GM13977 (cell line): ENCODE results near the gene KRTAP25-1.

Experiments used
- DNase-seq: peaks from one replicate; pipeline ENCODE4 v3.0.0; 2012; ENCODE audit warnings: low spot score
- in situ Hi-C: fragments of 300-500 bp; cut with MboI; formaldehyde crosslinking; loops from one replicate; pipeline ENCODE4 v1.12.0; 2022; ENCODE audit warnings: low sequenced_read_pairs, low pct_unique_long_range_greater_than_20kb, mixed read lengths, inconsistent platforms; ENCODE audit not compliant: unreplicated experiment
- TF ChIP-seq, protein P1 (sequence below): IDR thresholded peaks from 2 replicates; pipeline ENCODE4 v1.5.1; 2012; ENCODE audit warnings: mild to moderate bottlenecking, control low read depth; ENCODE audit not compliant: insufficient read depth; ENCODE audit errors: extremely low read depth, missing control alignments

KRTAP25-1 gene, protein sequence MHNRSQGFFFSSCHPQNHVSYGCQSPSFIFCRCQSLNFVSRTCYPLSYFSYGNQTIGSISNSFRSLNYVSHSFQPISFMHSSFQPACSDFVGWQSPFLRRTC

DNA sequence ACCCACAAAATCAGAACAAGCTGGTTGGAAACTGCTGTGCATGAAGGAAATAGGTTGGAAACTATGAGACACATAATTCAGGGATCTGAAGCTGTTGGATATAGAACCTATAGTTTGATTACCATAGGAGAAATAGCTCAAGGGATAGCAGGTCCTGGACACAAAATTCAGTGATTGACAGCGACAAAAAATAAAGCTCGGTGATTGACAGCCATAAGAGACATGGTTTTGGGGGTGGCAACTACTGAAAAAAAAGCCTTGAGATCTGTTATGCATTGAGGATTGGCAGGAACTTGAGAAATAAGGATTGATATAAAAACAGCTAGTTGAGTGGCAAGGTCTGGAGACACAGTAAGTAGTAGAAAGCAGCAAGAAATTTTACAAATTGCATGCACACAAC, at the start of gene KRTAP25-1:
KRTAP25-1 (minus strand) TSS at position 300 of the 400 bp plus-strand sequence; CDS start at position 276, 24 bp downstream.
- TF ChIP-seq, protein P1, sequence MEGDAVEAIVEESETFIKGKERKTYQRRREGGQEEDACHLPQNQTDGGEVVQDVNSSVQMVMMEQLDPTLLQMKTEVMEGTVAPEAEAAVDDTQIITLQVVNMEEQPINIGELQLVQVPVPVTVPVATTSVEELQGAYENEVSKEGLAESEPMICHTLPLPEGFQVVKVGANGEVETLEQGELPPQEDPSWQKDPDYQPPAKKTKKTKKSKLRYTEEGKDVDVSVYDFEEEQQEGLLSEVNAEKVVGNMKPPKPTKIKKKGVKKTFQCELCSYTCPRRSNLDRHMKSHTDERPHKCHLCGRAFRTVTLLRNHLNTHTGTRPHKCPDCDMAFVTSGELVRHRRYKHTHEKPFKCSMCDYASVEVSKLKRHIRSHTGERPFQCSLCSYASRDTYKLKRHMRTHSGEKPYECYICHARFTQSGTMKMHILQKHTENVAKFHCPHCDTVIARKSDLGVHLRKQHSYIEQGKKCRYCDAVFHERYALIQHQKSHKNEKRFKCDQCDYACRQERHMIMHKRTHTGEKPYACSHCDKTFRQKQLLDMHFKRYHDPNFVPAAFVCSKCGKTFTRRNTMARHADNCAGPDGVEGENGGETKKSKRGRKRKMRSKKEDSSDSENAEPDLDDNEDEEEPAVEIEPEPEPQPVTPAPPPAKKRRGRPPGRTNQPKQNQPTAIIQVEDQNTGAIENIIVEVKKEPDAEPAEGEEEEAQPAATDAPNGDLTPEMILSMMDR, result no peak
- in situ Hi-C loops, result no loop called here
- no peak for DNase-seq

DNA sequence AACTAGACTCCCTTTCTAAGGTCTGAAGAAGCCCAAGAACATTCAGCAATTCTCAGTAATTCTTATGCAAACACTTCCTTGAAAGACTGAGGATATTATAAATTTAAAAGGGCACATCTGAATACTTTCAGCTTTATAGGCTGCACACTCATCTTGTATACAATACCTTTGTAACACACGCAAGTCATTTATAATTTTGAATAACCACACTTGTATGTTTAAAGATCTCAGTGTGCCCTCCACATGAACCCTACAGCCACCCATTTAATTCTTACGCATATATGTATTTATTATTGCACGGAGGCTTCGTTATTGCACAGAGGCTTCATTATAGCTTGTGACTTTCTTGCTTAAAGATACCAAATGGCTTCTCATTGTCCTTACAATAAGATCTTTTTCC, 49.4 kb upstream of the KRTAP25-1 start:
- no peak for DNase-seq
- in situ Hi-C loops, result no loop called here
- TF ChIP-seq, protein P1, result no peak

DNA sequence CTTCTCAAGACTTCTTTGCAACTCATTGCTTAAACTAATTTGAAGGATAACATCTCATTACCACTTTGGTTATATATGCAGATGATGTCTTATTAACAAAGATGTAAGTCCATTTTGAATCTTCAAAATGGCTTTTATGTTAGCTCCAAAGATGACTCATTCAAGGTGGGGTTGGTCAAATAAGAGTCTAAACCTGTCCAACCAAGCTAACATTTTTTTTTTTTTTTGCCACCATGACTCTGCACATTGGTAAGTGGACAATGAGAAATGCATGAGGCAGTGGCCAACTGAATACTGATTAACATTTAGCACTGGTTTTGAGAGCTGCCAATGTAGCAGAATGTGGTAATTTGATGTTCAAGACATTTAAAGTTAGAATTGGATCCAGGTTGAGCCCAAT, 48.5 kb upstream of the KRTAP25-1 start:
- no peak for DNase-seq
- TF ChIP-seq, protein P1, result no peak
- in situ Hi-C loops, result no loop called here

DNA sequence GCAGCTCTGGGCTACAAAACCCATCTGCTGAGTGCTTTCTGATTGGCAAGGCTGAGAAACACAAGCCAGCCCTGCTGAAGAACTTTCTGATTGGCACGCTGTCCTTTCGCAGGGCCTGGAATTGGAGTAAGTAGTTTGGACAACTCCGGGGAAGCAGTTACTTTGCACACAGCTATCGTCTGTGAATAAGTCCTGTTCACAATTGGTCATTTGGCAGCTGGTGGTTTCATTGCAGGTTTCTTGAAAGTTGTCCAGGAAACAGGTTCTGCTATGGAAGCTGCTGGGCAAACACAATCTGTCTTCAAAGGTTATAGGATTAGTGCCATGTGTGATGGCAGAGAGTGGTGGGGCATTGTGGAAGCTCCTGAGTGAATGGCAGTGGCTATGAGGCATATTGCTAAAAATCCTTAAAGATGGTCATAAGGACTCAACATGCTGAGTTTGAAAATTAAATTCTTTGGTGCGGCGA, 48.0 kb upstream of the KRTAP25-1 start, which contains the start of gene KRTAP27-1:
KRTAP27-1 (minus strand) TSS at position 419 of the 469 bp plus-strand sequence; CDS start at position 393, 26 bp downstream.
- TF ChIP-seq, protein P1, result no peak
- no peak for DNase-seq
- in situ Hi-C loops, result no loop called here

DNA sequence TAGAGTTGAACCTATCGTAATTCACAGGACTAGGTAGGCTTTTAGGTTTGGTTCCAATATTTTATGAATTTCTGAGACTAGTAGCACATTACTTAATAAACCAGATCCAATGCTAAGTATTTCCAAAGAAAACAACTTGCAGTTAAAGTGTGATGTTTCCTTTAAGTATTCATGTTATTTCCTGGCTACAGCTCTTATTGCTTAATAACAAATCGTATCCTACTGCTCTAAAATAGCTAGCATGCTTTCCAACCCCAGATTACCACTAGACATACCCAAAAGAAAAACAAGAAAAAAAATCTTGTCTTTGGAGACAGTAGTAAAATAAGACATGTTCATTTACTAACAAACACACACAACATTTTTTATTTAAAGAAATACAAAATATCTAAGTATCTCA, 47.3 kb upstream of the KRTAP25-1 start:
- in situ Hi-C loops, result no loop called here
- DNase-seq, result no peak
- TF ChIP-seq, protein P1, result no peak

DNA sequence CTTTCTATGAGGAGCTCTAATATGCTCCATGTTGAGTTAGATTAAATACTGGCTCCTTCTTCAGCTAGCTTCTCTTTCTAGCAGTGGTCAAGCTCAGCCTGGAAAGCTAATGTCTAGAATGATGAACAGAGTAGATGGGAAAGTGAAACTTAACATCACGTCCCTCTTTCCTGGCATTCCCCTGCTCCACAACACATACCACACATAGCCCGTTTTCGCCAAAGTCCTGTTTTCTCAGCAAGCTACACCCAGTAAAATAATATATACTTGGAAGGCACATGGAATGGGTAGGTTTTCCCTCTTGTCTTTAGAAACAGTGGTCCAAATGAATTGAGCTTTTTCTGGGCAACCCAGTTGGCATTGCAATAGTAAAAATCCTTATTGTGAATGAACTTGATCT, 44.4 kb upstream of the KRTAP25-1 start:
- DNase-seq, result no peak
- in situ Hi-C loops, result no loop called here
- TF ChIP-seq, protein P1, result no peak
